HG02870 (cell line): ENCODE measurements around the gene PARD3.
"Not testable (repeated sequence)": the region's sequence is repeated elsewhere in the genome, so short reads cannot be mapped to it uniquely, and the experiment has no call there.

Experiments
- ATAC-seq: cut with Tn5 transposase; IDR thresholded peaks from one replicate; pipeline ENCODE4 v1.9.1; 2021; ENCODE audit warnings: mild to moderate bottlenecking, moderate library complexity; ENCODE audit not compliant: unreplicated experiment

The PARD3 gene

DNA sequence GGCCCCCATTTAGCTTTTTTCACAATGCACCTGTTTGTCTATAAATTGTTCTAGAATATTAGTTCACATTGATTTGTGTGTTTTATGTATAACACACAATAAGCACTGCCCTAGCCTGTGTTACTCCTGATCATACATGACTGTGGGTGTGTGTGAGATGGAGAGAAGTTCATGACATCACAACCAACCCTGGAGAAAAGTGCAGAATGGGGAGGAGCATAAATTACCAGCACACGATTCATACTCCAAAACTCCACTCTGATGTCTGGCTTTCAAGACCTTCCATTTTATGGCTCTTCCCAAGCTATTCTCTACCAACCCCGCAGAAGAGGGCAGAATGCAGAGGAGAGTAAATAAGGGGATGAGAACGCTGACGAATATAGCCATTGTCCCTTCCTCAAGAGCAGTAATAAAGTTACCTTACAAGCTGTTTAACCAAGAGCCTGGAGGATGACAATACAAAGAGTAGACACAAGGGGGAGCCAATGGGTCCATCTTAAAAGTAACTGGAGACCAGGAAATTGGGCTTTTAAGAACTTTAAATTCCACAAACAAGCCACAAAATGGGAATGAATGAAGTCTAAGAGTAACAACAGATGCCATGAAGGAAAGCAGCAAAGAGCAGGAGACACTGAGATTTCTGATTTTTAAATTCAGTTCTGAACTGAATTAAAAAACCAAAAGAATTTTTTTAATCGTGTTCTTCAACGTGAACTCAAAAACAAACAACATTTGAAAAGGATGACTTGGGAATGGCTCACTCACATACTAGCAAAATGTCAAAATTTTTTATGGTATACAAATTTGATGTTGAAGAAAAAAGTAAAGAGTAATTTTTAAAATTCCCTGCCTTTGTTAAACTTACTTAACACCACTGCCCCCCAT is 159.6 kb downstream of the PARD3 start:
- peak; percentile 77 for ATAC-seq

DNA sequence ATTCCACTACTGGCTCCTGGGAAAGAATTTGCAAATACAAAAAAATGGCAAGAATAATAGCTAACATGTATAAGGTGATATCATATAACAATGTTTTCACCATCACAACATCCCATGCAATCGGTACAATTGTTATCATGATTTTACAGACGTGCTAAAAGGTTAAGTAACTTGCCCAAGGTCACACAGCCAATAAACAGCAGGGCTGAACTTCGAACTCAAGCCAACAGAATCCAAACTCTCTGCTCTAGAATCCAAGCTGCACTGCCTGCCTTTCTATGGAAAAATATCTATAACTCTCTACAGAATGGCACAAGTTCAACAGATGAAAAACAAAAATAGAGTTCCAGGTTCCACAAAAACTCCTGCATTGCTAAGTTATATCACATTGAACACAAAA is 160.9 kb downstream of the PARD3 start:
- no peak for ATAC-seq

DNA sequence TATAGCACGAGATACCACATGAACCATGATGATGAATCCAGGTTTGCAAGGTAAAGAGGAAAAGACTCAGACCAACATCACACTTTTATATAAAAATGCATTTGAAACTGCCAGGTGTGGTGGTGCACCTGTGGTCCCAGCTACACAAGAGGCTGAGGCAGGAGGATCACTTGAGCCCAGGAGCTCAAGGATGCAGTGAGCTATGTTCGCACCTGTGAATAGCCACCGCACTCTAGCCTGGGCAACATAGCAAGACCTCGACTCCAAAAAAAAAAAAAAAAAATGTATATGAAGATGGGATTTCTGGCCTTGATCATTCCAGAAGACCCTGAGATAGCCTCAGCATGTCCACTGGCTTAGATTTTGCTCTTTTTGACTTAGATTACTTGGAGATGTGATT is 161.6 kb downstream of the PARD3 start:
- no peak for ATAC-seq

DNA sequence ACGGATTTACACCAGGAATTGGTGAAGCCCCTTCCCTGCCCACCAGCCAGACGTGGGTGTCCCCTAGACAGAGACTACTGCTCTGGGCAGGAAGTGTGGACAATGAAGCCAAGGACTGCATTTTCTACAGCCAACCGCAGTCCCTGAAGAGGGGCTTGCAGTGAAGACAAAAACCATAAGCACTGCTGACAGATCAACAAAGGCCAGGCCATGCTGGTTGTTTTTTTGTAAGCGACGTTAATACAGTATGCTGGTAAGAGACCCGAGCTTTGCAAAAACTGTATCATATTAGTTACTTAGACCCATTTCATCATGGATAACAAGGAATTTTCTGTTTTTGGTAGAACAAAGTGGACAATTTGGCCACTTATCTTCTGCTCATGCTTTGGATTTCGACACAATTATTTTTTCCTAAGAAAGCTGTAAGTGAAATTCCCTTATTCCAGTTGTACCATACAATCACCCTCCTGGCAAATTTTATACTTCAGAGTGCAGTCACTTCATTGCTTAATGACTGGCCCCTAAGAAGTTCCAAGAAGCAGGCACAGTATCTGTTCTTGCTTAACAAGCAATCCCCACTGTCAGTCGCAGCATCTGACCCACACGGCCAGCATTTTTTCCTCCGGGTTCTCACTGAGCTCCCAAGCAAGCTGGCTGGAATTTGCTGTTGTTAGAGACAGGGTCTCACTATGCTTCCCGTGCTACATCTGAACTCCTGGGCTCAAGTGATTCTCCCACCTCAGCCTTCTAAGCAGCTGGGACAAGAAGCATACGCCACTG is 163.5 kb downstream of the PARD3 start:
- ATAC-seq: no peak

GRCh38 chr10:34650156-34650555 is 164.9 kb downstream of the PARD3 start:
- no peak for ATAC-seq

GRCh38 chr10:34649385-34649784 is 165.7 kb downstream of the PARD3 start:
- ATAC-seq: no peak

- no peak for ATAC-seq
Observed at GRCh38 chr10:34648919-34649318, 166.2 kb downstream of the PARD3 start.

GRCh38 chr10:34647875-34648865 is 166.9 kb downstream of the PARD3 start:
- ATAC-seq: no peak

- ATAC-seq: no peak
Observed at GRCh38 chr10:34647160-34647559, 167.9 kb downstream of the PARD3 start.

DNA sequence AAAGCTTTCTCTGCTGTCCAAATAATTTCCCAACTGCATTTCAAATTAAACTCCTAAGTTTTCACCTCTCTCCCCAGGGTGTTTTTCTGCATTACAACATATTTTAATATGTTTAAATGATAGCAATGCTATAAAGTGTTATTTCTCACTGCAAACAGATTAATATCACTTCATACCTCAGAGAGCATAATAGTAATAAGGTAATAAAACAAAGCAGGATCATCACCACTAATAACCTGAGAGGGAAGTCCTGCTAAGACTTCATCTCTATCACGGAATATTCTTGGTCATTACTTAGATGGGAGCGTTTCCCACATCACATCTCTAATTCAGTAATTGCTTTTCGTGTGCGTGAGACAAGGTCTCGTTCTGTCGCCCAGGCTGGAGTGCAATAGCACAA is 168.8 kb downstream of the PARD3 start:
- no peak for ATAC-seq

GRCh38 chr10:34644815-34645214 is 170.3 kb downstream of the PARD3 start:
- not testable (repeated sequence) for ATAC-seq

DNA sequence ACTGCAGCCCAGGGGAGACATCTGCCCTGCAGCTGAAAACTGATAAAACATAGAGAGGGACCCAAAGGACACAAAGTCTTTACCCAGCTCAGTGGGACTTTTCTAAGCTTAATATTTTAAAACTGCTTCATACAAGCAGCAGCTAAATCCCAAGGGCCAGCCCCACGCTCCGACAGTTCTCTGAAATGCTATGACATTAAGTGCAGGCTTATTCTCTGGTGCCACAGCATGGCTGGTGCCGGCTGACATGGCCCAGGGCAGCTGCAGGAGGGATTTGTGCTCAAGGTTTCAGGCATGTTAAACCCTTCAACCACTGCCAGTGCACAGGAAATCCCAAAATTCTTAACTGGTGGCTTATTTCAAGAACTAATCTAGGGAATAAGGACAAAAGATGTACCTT is 170.9 kb downstream of the PARD3 start:
- no peak for ATAC-seq

DNA sequence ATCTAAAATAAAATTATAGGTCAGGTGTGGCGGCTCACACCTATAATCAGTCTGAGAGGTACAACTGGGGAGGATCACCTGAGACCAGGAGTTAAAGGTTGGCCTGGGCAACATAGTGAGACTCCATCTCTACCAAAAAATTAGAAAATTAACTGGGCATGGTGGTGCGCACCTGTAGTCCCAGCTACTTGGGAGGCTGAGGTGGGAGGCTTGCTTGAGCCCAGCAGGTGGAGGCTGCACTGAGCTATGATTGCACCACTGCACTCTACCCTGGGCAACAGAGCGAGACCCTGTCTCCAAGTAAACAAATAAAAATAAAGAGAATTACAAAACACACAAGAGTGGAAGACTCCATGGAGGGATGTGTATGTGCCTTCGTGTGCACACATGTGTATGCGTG is 171.5 kb downstream of the PARD3 start:
- no peak for ATAC-seq

- no peak for ATAC-seq
Observed at GRCh38 chr10:34641913-34642558, 173.1 kb downstream of the PARD3 start.

GRCh38 chr10:34641147-34641912 is 173.8 kb downstream of the PARD3 start:
- no peak for ATAC-seq

GRCh38 chr10:34638406-34639054 is 176.6 kb downstream of the PARD3 start:
- no peak for ATAC-seq

- ATAC-seq: peak; percentile 75
Observed at GRCh38 chr10:34637418-34637911, 177.6 kb downstream of the PARD3 start.

DNA sequence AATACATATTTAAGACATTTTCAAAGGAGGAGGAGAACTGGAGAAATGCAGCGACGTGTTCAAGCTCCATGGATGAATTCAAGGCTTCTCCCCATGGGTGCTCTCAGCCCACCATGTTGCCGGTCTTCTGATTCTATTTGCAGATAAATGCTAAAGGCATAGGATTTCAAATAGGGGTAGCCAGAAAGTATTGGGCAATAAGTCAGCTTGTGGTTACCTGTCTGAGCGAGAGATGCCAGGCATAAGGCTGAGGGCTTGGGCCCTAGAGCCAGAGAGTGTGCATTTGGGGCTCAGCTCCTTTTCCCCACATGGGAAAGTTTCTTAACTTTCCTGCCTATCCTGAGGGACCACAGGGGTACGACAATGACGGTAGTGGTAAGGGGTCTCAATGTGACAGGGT is 180.0 kb downstream of the PARD3 start:
- no peak for ATAC-seq

DNA sequence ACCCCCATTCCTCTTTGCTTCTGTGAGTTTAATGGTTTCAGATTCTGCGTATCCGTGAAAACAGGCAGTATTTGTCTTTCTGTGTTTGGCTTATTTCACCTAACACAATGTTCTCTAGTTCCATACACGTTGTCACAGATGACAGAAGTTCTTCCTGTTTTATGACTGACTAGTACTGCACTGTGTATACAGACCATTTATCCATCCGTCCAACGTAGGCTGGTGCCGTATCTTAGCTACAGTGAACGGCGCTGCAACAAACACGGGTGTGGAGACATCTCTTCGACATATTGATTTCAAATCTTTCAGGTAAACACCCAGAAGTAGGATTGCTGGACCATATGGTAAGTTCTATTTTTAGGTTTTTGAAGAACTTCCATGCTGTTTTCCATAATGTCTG is 181.7 kb downstream of the PARD3 start:
- ATAC-seq: no peak
